ENCODE results near the gene EVC2.

EVC2 gene

GRCh38 chr4:5685296-5685695 lies 23.1 kb downstream of the EVC2 start:
- H3K27me3 ChIP-seq, result no peaks in the 10 kb centered on the region
- TF ChIP-seq, protein P1, sequence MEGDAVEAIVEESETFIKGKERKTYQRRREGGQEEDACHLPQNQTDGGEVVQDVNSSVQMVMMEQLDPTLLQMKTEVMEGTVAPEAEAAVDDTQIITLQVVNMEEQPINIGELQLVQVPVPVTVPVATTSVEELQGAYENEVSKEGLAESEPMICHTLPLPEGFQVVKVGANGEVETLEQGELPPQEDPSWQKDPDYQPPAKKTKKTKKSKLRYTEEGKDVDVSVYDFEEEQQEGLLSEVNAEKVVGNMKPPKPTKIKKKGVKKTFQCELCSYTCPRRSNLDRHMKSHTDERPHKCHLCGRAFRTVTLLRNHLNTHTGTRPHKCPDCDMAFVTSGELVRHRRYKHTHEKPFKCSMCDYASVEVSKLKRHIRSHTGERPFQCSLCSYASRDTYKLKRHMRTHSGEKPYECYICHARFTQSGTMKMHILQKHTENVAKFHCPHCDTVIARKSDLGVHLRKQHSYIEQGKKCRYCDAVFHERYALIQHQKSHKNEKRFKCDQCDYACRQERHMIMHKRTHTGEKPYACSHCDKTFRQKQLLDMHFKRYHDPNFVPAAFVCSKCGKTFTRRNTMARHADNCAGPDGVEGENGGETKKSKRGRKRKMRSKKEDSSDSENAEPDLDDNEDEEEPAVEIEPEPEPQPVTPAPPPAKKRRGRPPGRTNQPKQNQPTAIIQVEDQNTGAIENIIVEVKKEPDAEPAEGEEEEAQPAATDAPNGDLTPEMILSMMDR (IDR thresholded peaks at IDR 0.05), result no peak
- no peaks in the 10 kb centered on the region for H3K36me3 ChIP-seq
- H3K4me1 ChIP-seq (ENCODE audit: control insufficient read depth in 1 of 2, insufficient read depth in 1 of 2, low read depth in 1 of 2, low read length in 1 of 2), result no peaks in the 10 kb centered on the region
- no peak overlapping the region for H3K27ac ChIP-seq
- no peak overlapping the region for H3K4me3 ChIP-seq (ENCODE audit: low read depth in 1 of 2, low read length in 1 of 2)
- no peaks in the 10 kb centered on the region for H3K9me3 ChIP-seq

DNA sequence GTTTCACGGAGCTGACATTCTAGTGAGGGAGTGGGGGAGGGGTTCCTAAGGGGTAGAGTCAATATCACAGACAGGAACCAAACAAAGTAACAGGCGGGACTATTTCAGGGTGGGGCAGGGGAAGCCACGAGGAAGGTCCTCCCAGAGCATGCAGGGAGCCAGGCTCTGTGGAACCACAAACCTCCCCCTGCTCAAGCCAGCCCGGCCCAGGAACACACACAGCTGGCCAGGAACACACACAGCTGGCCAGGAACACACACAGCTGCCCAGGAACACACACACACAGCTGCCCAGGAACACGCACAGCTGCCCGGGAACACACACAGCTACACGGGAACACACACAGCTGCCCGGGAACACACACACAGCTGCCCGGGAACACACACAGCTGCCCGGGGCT lies 24.8 kb downstream of the EVC2 start:
- Histone ChIP-seq H3K27me3 (no peaks in the 10 kb centered on the region), H3K27ac (no peak overlapping the region), H3K4me3 (ENCODE audit: low read depth in 1 of 2, low read length in 1 of 2) (no peak overlapping the region), H3K36me3 (no peaks in the 10 kb centered on the region), H3K4me1 (ENCODE audit: control insufficient read depth in 1 of 2, insufficient read depth in 1 of 2, low read depth in 1 of 2, low read length in 1 of 2) (no peaks in the 10 kb centered on the region), H3K9me3 (no peaks in the 10 kb centered on the region)
- TF ChIP-seq, protein P1 (IDR thresholded peaks at IDR 0.05), result no peak

GRCh38 chr4:5678977-5679376 lies 29.4 kb downstream of the EVC2 start:
- H3K9me3 ChIP-seq, result no peaks in the 10 kb centered on the region
- no peak overlapping the region for H3K27ac ChIP-seq
- H3K27me3 ChIP-seq, result no peaks in the 10 kb centered on the region
- TF ChIP-seq, protein P1 (IDR thresholded peaks at IDR 0.05), result no peak
- no peak overlapping the region for H3K4me3 ChIP-seq (ENCODE audit: low read depth in 1 of 2, low read length in 1 of 2)
- H3K4me1 ChIP-seq (ENCODE audit: control insufficient read depth in 1 of 2, insufficient read depth in 1 of 2, low read depth in 1 of 2, low read length in 1 of 2), result no peaks in the 10 kb centered on the region
- H3K36me3 ChIP-seq, result no peaks in the 10 kb centered on the region

- H3K9me3 ChIP-seq, result no peaks in the 10 kb centered on the region
- H3K4me3 ChIP-seq (ENCODE audit: low read depth in 1 of 2, low read length in 1 of 2), result no peak overlapping the region
- no peaks in the 10 kb centered on the region for H3K36me3 ChIP-seq
- H3K4me1 ChIP-seq (ENCODE audit: control insufficient read depth in 1 of 2, insufficient read depth in 1 of 2, low read depth in 1 of 2, low read length in 1 of 2), result no peaks in the 10 kb centered on the region
- H3K27me3 ChIP-seq, result no peaks in the 10 kb centered on the region
- no peak overlapping the region for H3K27ac ChIP-seq
- TF ChIP-seq, protein P1 (IDR thresholded peaks at IDR 0.05), result no peak
Measured at GRCh38 chr4:5676763-5677162, 31.6 kb downstream of the EVC2 start.

GRCh38 chr4:5666741-5667140 lies 41.6 kb downstream of the EVC2 start:
- Histone ChIP-seq H3K27ac (no peak overlapping the region), H3K4me3 (ENCODE audit: low read depth in 1 of 2, low read length in 1 of 2) (no peak overlapping the region), H3K9me3 (no peaks in the 10 kb centered on the region), H3K27me3 (no peaks in the 10 kb centered on the region), H3K36me3 (no peaks in the 10 kb centered on the region), H3K4me1 (ENCODE audit: control insufficient read depth in 1 of 2, insufficient read depth in 1 of 2, low read depth in 1 of 2, low read length in 1 of 2) (no peaks in the 10 kb centered on the region)
- TF ChIP-seq, protein P1 (IDR thresholded peaks at IDR 0.05), result no peak

GRCh38 chr4:5664778-5665177 lies 43.6 kb downstream of the EVC2 start:
- H3K36me3 ChIP-seq, result no peaks in the 10 kb centered on the region
- H3K4me3 ChIP-seq (ENCODE audit: low read depth in 1 of 2, low read length in 1 of 2), result no peak overlapping the region
- H3K4me1 ChIP-seq (ENCODE audit: control insufficient read depth in 1 of 2, insufficient read depth in 1 of 2, low read depth in 1 of 2, low read length in 1 of 2), result no peaks in the 10 kb centered on the region
- H3K27ac ChIP-seq, result no peak overlapping the region
- TF ChIP-seq, protein P1 (IDR thresholded peaks at IDR 0.05), result no peak
- no peaks in the 10 kb centered on the region for H3K9me3 ChIP-seq
- no peaks in the 10 kb centered on the region for H3K27me3 ChIP-seq
